ENCODE data around the gene PLCD1. TPM values are rescaled to one million over a fixed set of nuclear protein-coding genes. Genes with fewer than 3 reads are reported as not detected.

The PLCD1 gene
- total and polyA plus RNA-seq, 7 experiments from 2014 or later, result 13.1 to 44.0 (median 38.6) TPM

GRCh38 chr3:38049358-38050126, 20.1 kb upstream of the PLCD1 start:
- Mint-ChIP-seq H3K4me1 (peaks cover 0 to 9% (median 0%) of the 10 kb centered on the region in 7 donors), H3K27ac (no peak overlapping the region), H3K9me3 (peaks cover 0 to 5% (median 0%) of the 10 kb centered on the region in 11 donors), H3K4me3 (no peak overlapping the region), H3K36me3 (peaks cover 0 to 27% (median 11%) of the 10 kb centered on the region in 5 donors), H3K27me3 (peaks cover 0 to 17% (median 0%) of the 10 kb centered on the region in 5 donors)
- H3K4me1 ChIP-seq (ENCODE audit: control insufficient read depth in 2 of 2, insufficient read depth in 2 of 2, low read length in 2 of 2), result no peaks in the 10 kb centered on the region
- DNase-seq, result no peak
- no peak overlapping the region for H3K27ac ChIP-seq (ENCODE audit: low read depth, low read length)
- H3K4me3 ChIP-seq (ENCODE audit: low read length), result no peak overlapping the region
- no peak for ATAC-seq
- ChIA-PET CTCF (no interaction called here), POLR2A (no interaction called here)
- H3K36me3 ChIP-seq (ENCODE audit: control insufficient read depth in 2 of 3, insufficient read depth in 3 of 3, low read length in 3 of 3), result no peaks in the 10 kb centered on the region
- H3K27me3 ChIP-seq (ENCODE audit: control insufficient read depth in 2 of 2, insufficient read depth in 2 of 2, low read length in 2 of 2), result no peaks in the 10 kb centered on the region
- H3K9me3 ChIP-seq (ENCODE audit: control insufficient read depth in 2 of 3, low read length in 3 of 3), result no peaks in the 10 kb centered on the region
- intact Hi-C loops (cut with micrococcal nuclease), result no loop called here

GRCh38 chr3:38047896-38048295, 18.5 kb upstream of the PLCD1 start:
- H3K4me1 Mint-ChIP-seq, result peaks cover 0 to 4% (median 0%) of the 10 kb centered on the region in 7 donors
- POLR2A ChIA-PET, result interaction anchor here (0.6 kb wide), 1 partner anchor 164 kb away, joined by 3 read pairs; no protein-coding TSS in a partner anchor
- H3K27me3 Mint-ChIP-seq, result peaks cover 0 to 17% (median 0%) of the 10 kb centered on the region in 5 donors
- H3K27ac Mint-ChIP-seq, result no peak overlapping the region
- intact Hi-C loops (cut with micrococcal nuclease), result no loop called here
- H3K9me3 ChIP-seq (ENCODE audit: control insufficient read depth in 2 of 3, low read length in 3 of 3), result no peaks in the 10 kb centered on the region
- peaks cover 0 to 5% (median 0%) of the 10 kb centered on the region in 11 donors for H3K9me3 Mint-ChIP-seq
- CTCF ChIA-PET, result no interaction called here
- no peaks in the 10 kb centered on the region for H3K4me1 ChIP-seq (ENCODE audit: control insufficient read depth in 2 of 2, insufficient read depth in 2 of 2, low read length in 2 of 2)
- H3K4me3 ChIP-seq (ENCODE audit: low read length), result no peak overlapping the region
- peaks cover under 1 to 28% (median 11%) of the 10 kb centered on the region in 5 donors for H3K36me3 Mint-ChIP-seq
- no peak overlapping the region for H3K27ac ChIP-seq (ENCODE audit: low read depth, low read length)
- H3K27me3 ChIP-seq (ENCODE audit: control insufficient read depth in 2 of 2, insufficient read depth in 2 of 2, low read length in 2 of 2), result no peaks in the 10 kb centered on the region
- ATAC-seq, result no peak
- no peak for DNase-seq
- no peak overlapping the region for H3K4me3 Mint-ChIP-seq
- no peaks in the 10 kb centered on the region for H3K36me3 ChIP-seq (ENCODE audit: control insufficient read depth in 2 of 3, insufficient read depth in 3 of 3, low read length in 3 of 3)

GRCh38 chr3:38046821-38047220, 17.4 kb upstream of the PLCD1 start:
- H3K4me3 Mint-ChIP-seq, result no peak overlapping the region
- H3K36me3 ChIP-seq (ENCODE audit: control insufficient read depth in 2 of 3, insufficient read depth in 3 of 3, low read length in 3 of 3), result no peaks in the 10 kb centered on the region
- DNase-seq, result no peak
- no peaks in the 10 kb centered on the region for H3K9me3 ChIP-seq (ENCODE audit: control insufficient read depth in 2 of 3, low read length in 3 of 3)
- CTCF ChIA-PET, result no interaction called here
- H3K36me3 Mint-ChIP-seq, result peaks cover 3 to 27% (median 8%) of the 10 kb centered on the region in 5 donors
- peaks cover 0 to 19% (median 0%) of the 10 kb centered on the region in 5 donors for H3K27me3 Mint-ChIP-seq
- no peak for ATAC-seq
- intact Hi-C loops (cut with micrococcal nuclease), result no loop called here
- H3K27me3 ChIP-seq (ENCODE audit: control insufficient read depth in 2 of 2, insufficient read depth in 2 of 2, low read length in 2 of 2), result no peaks in the 10 kb centered on the region
- peaks cover 0 to 4% (median 0%) of the 10 kb centered on the region in 7 donors for H3K4me1 Mint-ChIP-seq
- no peak overlapping the region for H3K4me3 ChIP-seq (ENCODE audit: low read length)
- H3K27ac Mint-ChIP-seq, result no peak overlapping the region
- peaks cover 0 to under 1% (median 0%) of the 10 kb centered on the region in 11 donors for H3K9me3 Mint-ChIP-seq
- H3K4me1 ChIP-seq (ENCODE audit: control insufficient read depth in 2 of 2, insufficient read depth in 2 of 2, low read length in 2 of 2), result no peaks in the 10 kb centered on the region
- POLR2A ChIA-PET, result no interaction called here
- no peak overlapping the region for H3K27ac ChIP-seq (ENCODE audit: low read depth, low read length)

GRCh38 chr3:38046027-38046426, 16.6 kb upstream of the PLCD1 start:
- Histone ChIP-seq H3K4me1 (ENCODE audit: control insufficient read depth in 2 of 2, insufficient read depth in 2 of 2, low read length in 2 of 2) (no peaks in the 10 kb centered on the region), H3K4me3 (ENCODE audit: low read length) (no peak overlapping the region), H3K36me3 (ENCODE audit: control insufficient read depth in 2 of 3, insufficient read depth in 3 of 3, low read length in 3 of 3) (no peaks in the 10 kb centered on the region), H3K27me3 (ENCODE audit: control insufficient read depth in 2 of 2, insufficient read depth in 2 of 2, low read length in 2 of 2) (no peaks in the 10 kb centered on the region), H3K27ac (ENCODE audit: low read depth, low read length) (no peak overlapping the region), H3K9me3 (ENCODE audit: control insufficient read depth in 2 of 3, low read length in 3 of 3) (no peaks in the 10 kb centered on the region)
- no peak overlapping the region for H3K4me3 Mint-ChIP-seq
- H3K27ac Mint-ChIP-seq, result no peak overlapping the region
- intact Hi-C loops (cut with micrococcal nuclease), result no loop called here
- peaks cover 0 to 4% (median 0%) of the 10 kb centered on the region in 7 donors for H3K4me1 Mint-ChIP-seq
- no peaks in the 10 kb centered on the region for H3K9me3 Mint-ChIP-seq
- DNase-seq (no peak), ATAC-seq (no peak)
- peaks cover 0 to 19% (median 0%) of the 10 kb centered on the region in 5 donors for H3K27me3 Mint-ChIP-seq
- peaks cover 3 to 20% (median 7%) of the 10 kb centered on the region in 5 donors for H3K36me3 Mint-ChIP-seq
- ChIA-PET CTCF (no interaction called here), POLR2A (no interaction called here)

GRCh38 chr3:38043486-38043885, 14.0 kb upstream of the PLCD1 start:
- no peaks in the 10 kb centered on the region for H3K9me3 ChIP-seq (ENCODE audit: control insufficient read depth in 2 of 3, low read length in 3 of 3)
- CTCF ChIA-PET, result interaction anchor here (1.6 kb wide), 1 partner anchor 69 kb away, joined by 7 read pairs; no protein-coding TSS in a partner anchor
- intact Hi-C loops (cut with micrococcal nuclease), result no loop called here
- no peaks in the 10 kb centered on the region for H3K36me3 ChIP-seq (ENCODE audit: control insufficient read depth in 2 of 3, insufficient read depth in 3 of 3, low read length in 3 of 3)
- H3K27me3 ChIP-seq (ENCODE audit: control insufficient read depth in 2 of 2, insufficient read depth in 2 of 2, low read length in 2 of 2), result no peaks in the 10 kb centered on the region
- POLR2A ChIA-PET, result no interaction called here
- H3K36me3 Mint-ChIP-seq, result peaks cover 0 to 9% (median 7%) of the 10 kb centered on the region in 5 donors
- peaks cover 4 to 11% of the 10 kb centered on the region in 2 donors for H3K4me1 ChIP-seq (ENCODE audit: control insufficient read depth in 2 of 2, insufficient read depth in 2 of 2, low read length in 2 of 2)
- H3K4me3 Mint-ChIP-seq, result no peak overlapping the region
- ATAC-seq (no peak), DNase-seq (no peak)
- H3K27ac ChIP-seq (ENCODE audit: low read depth, low read length), result no peak overlapping the region
- no peak overlapping the region for H3K4me3 ChIP-seq (ENCODE audit: low read length)
- H3K27ac Mint-ChIP-seq, result no peak overlapping the region
- H3K4me1 Mint-ChIP-seq, result peaks cover 12 to 23% (median 19%) of the 10 kb centered on the region in 7 donors
- peaks cover 0 to 4% (median 0%) of the 10 kb centered on the region in 11 donors for H3K9me3 Mint-ChIP-seq
- peaks cover 0 to 19% (median 0%) of the 10 kb centered on the region in 5 donors for H3K27me3 Mint-ChIP-seq

GRCh38 chr3:38040401-38040800, 11.0 kb upstream of the PLCD1 start:
- no peaks in the 10 kb centered on the region for H3K9me3 ChIP-seq (ENCODE audit: control insufficient read depth in 2 of 3, low read length in 3 of 3)
- H3K27me3 ChIP-seq (ENCODE audit: control insufficient read depth in 2 of 2, insufficient read depth in 2 of 2, low read length in 2 of 2), result no peaks in the 10 kb centered on the region
- peaks cover 20 to 39% (median 32%) of the 10 kb centered on the region in 7 donors for H3K4me1 Mint-ChIP-seq
- H3K36me3 Mint-ChIP-seq, result peaks cover 0 to 20% (median 0%) of the 10 kb centered on the region in 5 donors
- POLR2A ChIA-PET, result interaction anchor here (1.8 to 3.6 kb wide), 5 partner anchors 10 to 125 kb away, joined by 5 to 19 read pairs (median 13); partner anchors contain the start of genes ACAA1, OXSR1 and PLCD1
- no peaks in the 10 kb centered on the region for H3K36me3 ChIP-seq (ENCODE audit: control insufficient read depth in 2 of 3, insufficient read depth in 3 of 3, low read length in 3 of 3)
- H3K4me3 ChIP-seq (ENCODE audit: low read length), result peak overlapping the region; percentile 62
- H3K9me3 Mint-ChIP-seq, result peaks cover 0 to 12% (median 0%) of the 10 kb centered on the region in 11 donors
- H3K27ac Mint-ChIP-seq, result peak overlapping the region; percentile 89 to 97 (median 92)
- peak overlapping the region; percentile 71 to 92 (median 88) for H3K4me3 Mint-ChIP-seq
- DNase-seq (no peak), ATAC-seq (no peak)
- peaks cover 0 to 7% (median 0%) of the 10 kb centered on the region in 5 donors for H3K27me3 Mint-ChIP-seq
- CTCF ChIA-PET, result interaction anchor here (0.8 to 2.4 kb wide), 6 partner anchors 35 to 187 kb away, joined by 3 to 8 read pairs (median 4); no protein-coding TSS in a partner anchor
- peaks cover 8 to 26% of the 10 kb centered on the region in 2 donors for H3K4me1 ChIP-seq (ENCODE audit: control insufficient read depth in 2 of 2, insufficient read depth in 2 of 2, low read length in 2 of 2)
- intact Hi-C loops (cut with micrococcal nuclease), result loop anchor here in 1 of 2 donors (1.0 kb wide), 2 partner anchors 36 to 66 kb away; no protein-coding TSS in a partner anchor
- H3K27ac ChIP-seq (ENCODE audit: low read depth, low read length), result no peak overlapping the region

Data from naive thymus-derived CD4-positive, alpha-beta T cell (primary cell).